WTC11 (cell line): ENCODE results near the gene MEST.

Source experiments
- CTCF ChIP-seq: fragments of 200-600 bp; IDR thresholded peaks from 2 replicates; pipeline ENCODE4 v1.8.0; 2022; ENCODE audit warnings: antibody characterized with exemption
- ETV6 ChIP-seq: sonication (generic); formaldehyde crosslinking; IDR thresholded peaks from 2 replicates; pipeline ENCODE4 v1.8.1; 2022; ENCODE audit warnings: mild to moderate bottlenecking, missing genetic modification reagents
- TCF7 ChIP-seq: sonication (generic); formaldehyde crosslinking; IDR thresholded peaks from 2 replicates; pipeline ENCODE4 v1.8.0; 2022; ENCODE audit warnings: mild to moderate bottlenecking, low read depth, missing genetic modification reagents, moderate library complexity

- no peak for TF ChIP-seq ETV6
- no peak for TF ChIP-seq CTCF
- no peak for TF ChIP-seq TCF7 (CRISPR knock-in tag)
Observed at GRCh38 chr7:130454959-130455358, 36.9 kb upstream of the MEST start.
